ENCODE measurements around the gene YPEL3. TPM values are rescaled to one million over a fixed set of nuclear protein-coding genes. Genes with fewer than 3 reads are reported as not detected.

Gene YPEL3
- total and polyA plus RNA-seq, 2 experiments from 2014 or later, result 20.1 to 82.1 TPM

DNA sequence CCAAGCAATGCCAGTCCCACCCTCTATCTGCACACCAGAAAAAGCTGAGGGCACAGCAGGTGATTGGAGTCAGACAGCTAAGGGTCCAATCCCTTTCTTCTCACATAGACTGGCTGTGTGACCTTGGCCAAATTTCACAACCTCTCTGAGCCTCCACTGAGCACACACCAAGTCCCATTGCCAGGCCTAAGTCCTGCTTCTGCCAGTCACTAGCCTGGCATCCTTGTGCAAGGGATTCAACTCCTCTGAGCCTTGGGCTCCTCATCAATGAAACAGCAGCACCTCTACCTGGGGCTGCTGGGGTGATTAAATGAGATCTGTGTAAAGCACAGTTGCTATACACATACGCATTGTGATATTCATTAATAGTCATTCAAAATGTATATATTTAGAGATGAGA is 49.4 kb downstream of the YPEL3 start:
- Histone ChIP-seq H3K9me2 (replicated peaks; ENCODE audit: insufficient read depth) (no peaks in the 10 kb centered on the region), H4K20me1 (ENCODE audit: insufficient read depth, poor library complexity, severe bottlenecking) (no peaks in the 10 kb centered on the region), H3K4me3 (no peak overlapping the region), H3K36me3 (replicated peaks; ENCODE audit: insufficient read depth, low read depth) (no peaks in the 10 kb centered on the region), H3K27ac (no peak overlapping the region), H3K4me2 (no peak overlapping the region), H3K79me2 (no peaks in the 10 kb centered on the region), H3K4me1 (ENCODE audit: insufficient read depth) (no peaks in the 10 kb centered on the region), H3K27me3 (no peaks in the 10 kb centered on the region), H2AFZ (no peak overlapping the region), H3K9me3 (ENCODE audit: low read depth) (no peaks in the 10 kb centered on the region)
- no peak for DNase-seq (ENCODE audit: low spot score)
- 82% methylated on average over 1 of the region's 1 CpG for WGBS (ENCODE audit: low lambda C conversion rate, missing lambda C conversion rate)
- TF ChIP-seq CTCF (IDR thresholded peaks at IDR 0.05; ENCODE audit: poor library complexity) (no peak), EZH2 (IDR thresholded peaks at IDR 0.05; ENCODE audit: borderline replicate concordance) (no peak), EZH2phosphoT487 (IDR thresholded peaks at IDR 0.05; ENCODE audit: low read depth, severe bottlenecking, unreplicated experiment) (no peak)

DNA sequence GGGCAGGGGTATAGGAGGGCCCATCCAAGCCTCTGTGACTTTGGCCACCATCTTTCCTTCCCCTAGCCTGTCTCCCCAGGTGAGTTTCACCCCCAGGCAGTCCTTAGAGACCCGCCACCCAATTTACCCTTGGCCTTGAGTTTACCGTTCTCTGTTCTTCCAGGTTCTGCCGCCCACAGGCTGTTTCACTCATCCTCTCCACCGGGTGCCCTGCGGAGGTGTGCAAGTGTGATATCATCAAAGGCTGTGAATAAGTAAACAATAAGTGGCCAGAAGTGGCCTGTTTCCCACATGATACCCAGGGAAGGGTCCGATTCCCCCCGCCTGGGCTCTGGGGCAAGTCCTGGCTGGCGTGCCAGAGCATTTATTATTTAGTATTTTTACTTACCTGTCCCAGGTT is 49.8 kb downstream of the YPEL3 start:
- no peaks in the 10 kb centered on the region for H3K79me2 ChIP-seq
- WGBS (ENCODE audit: low lambda C conversion rate, missing lambda C conversion rate), result 63% methylated on average over 8 of the region's 8 CpGs
- TF ChIP-seq CTCF (IDR thresholded peaks at IDR 0.05; ENCODE audit: poor library complexity), result no peak
- no peak for TF ChIP-seq EZH2phosphoT487 (IDR thresholded peaks at IDR 0.05; ENCODE audit: low read depth, severe bottlenecking, unreplicated experiment)
- no peak for TF ChIP-seq EZH2 (IDR thresholded peaks at IDR 0.05; ENCODE audit: borderline replicate concordance)
- no peak overlapping the region for H3K27ac ChIP-seq
- H3K4me1 ChIP-seq (ENCODE audit: insufficient read depth), result no peaks in the 10 kb centered on the region
- H3K36me3 ChIP-seq (replicated peaks; ENCODE audit: insufficient read depth, low read depth), result no peaks in the 10 kb centered on the region
- H3K27me3 ChIP-seq, result no peaks in the 10 kb centered on the region
- no peaks in the 10 kb centered on the region for H3K9me2 ChIP-seq (replicated peaks; ENCODE audit: insufficient read depth)
- no peak overlapping the region for H2AFZ ChIP-seq
- H3K4me2 ChIP-seq, result no peak overlapping the region
- DNase-seq (ENCODE audit: low spot score), result no peak
- H3K4me3 ChIP-seq, result no peak overlapping the region
- no peaks in the 10 kb centered on the region for H3K9me3 ChIP-seq (ENCODE audit: low read depth)
- H4K20me1 ChIP-seq (ENCODE audit: insufficient read depth, poor library complexity, severe bottlenecking), result no peaks in the 10 kb centered on the region

Other genes with a start within 250 kb of the YPEL3 start
- gene CDIPT, start 233.0 kb downstream of the YPEL3 start, total RNA-seq, result 94.1 and 97.1 TPM in 2 replicates
- gene CDIPT, start 233.0 kb downstream of the YPEL3 start, polyA plus RNA-seq, result 143 and 147 TPM in 2 replicates
- 18.0 and 36.1 TPM in 2 replicates for gene SEZ6L2, start 196.7 kb downstream of the YPEL3 start, total RNA-seq
- 39.9 and 45.8 TPM in 2 replicates for gene SEZ6L2, start 196.7 kb downstream of the YPEL3 start, polyA plus RNA-seq
- 12.6 and 18.6 TPM in 2 replicates for gene ASPHD1, start 195.7 kb downstream of the YPEL3 start, total RNA-seq
- 35.5 and 40.0 TPM in 2 replicates for gene ASPHD1, start 195.7 kb downstream of the YPEL3 start, polyA plus RNA-seq
- 5.3 and 14.3 TPM in 2 replicates for gene KCTD13, start 170.0 kb downstream of the YPEL3 start, total RNA-seq
- 18.8 and 23.5 TPM in 2 replicates for gene KCTD13, start 170.0 kb downstream of the YPEL3 start, polyA plus RNA-seq
- 106 and 119 TPM in 2 replicates for gene TMEM219, start 134.1 kb downstream of the YPEL3 start, total RNA-seq
- 175 and 189 TPM in 2 replicates for gene TMEM219, start 134.1 kb downstream of the YPEL3 start, polyA plus RNA-seq
- 28.0 and 33.4 TPM in 2 replicates for gene TAOK2, start 122.3 kb downstream of the YPEL3 start, total RNA-seq
- 24.3 and 24.5 TPM in 2 replicates for gene TAOK2, start 122.3 kb downstream of the YPEL3 start, polyA plus RNA-seq
- gene HIRIP3, start 100.6 kb downstream of the YPEL3 start, total RNA-seq, result 10.6 and 12.4 TPM in 2 replicates
- 9.0 and 12.9 TPM in 2 replicates for gene HIRIP3, start 100.6 kb downstream of the YPEL3 start, polyA plus RNA-seq
- 61.2 and 99.9 TPM in 2 replicates for gene INO80E, start 100.0 kb downstream of the YPEL3 start, total RNA-seq
- 14.0 and 17.6 TPM in 2 replicates for gene INO80E, start 100.0 kb downstream of the YPEL3 start, polyA plus RNA-seq
- 6.8 and 6.9 TPM in 2 replicates for gene DOC2A, start 85.2 kb downstream of the YPEL3 start, total RNA-seq
- 11.4 and 13.0 TPM in 2 replicates for gene DOC2A, start 85.2 kb downstream of the YPEL3 start, polyA plus RNA-seq
- gene C16orf92, start 73.0 kb downstream of the YPEL3 start, total RNA-seq, result not detected in 2 replicates
- gene C16orf92, start 73.0 kb downstream of the YPEL3 start, polyA plus RNA-seq, result not detected in 2 replicates
- not detected in 2 replicates for gene TLCD3B, start 64.9 kb downstream of the YPEL3 start, total RNA-seq
- gene TLCD3B, start 64.9 kb downstream of the YPEL3 start, polyA plus RNA-seq, result not detected in 2 replicates
- gene ALDOA, start 30.5 kb downstream of the YPEL3 start, total RNA-seq, result 392 and 397 TPM in 2 replicates
- 882 and 924 TPM in 2 replicates for gene ALDOA, start 30.5 kb downstream of the YPEL3 start, polyA plus RNA-seq
- 107 and 123 TPM in 2 replicates for gene PPP4C, start 20.2 kb downstream of the YPEL3 start, total RNA-seq
- gene PPP4C, start 20.2 kb downstream of the YPEL3 start, polyA plus RNA-seq, result 212 and 236 TPM in 2 replicates
- gene TBX6, start 4.3 kb downstream of the YPEL3 start, total RNA-seq, result 0.56 and 0.60 TPM in 2 replicates
- gene TBX6, start 4.3 kb downstream of the YPEL3 start, polyA plus RNA-seq, result 0.10 and 0.19 TPM in 2 replicates
- 0.67 TPM in 1 of 2 replicates, not detected in the other for gene GDPD3, start 17.3 kb upstream of the YPEL3 start, total RNA-seq
- 5.4 and 11.2 TPM in 2 replicates for gene GDPD3, start 17.3 kb upstream of the YPEL3 start, polyA plus RNA-seq
- gene MAPK3, start 27.0 kb upstream of the YPEL3 start, total RNA-seq, result 34.6 and 57.6 TPM in 2 replicates
- gene MAPK3, start 27.0 kb upstream of the YPEL3 start, polyA plus RNA-seq, result 31.3 and 38.1 TPM in 2 replicates
- 2.4 and 3.2 TPM in 2 replicates for gene CORO1A, start 87.4 kb upstream of the YPEL3 start, total RNA-seq
- 1.7 and 3.4 TPM in 2 replicates for gene CORO1A, start 87.4 kb upstream of the YPEL3 start, polyA plus RNA-seq
- gene BOLA2B, start 97.5 kb upstream of the YPEL3 start, total RNA-seq, result 211 and 237 TPM in 2 replicates
- 124 and 132 TPM in 2 replicates for gene BOLA2B, start 97.5 kb upstream of the YPEL3 start, polyA plus RNA-seq
- gene SLX1A, start 97.7 kb upstream of the YPEL3 start, total RNA-seq, result 22.1 and 25.1 TPM in 2 replicates
- 111 and 125 TPM in 2 replicates for gene SLX1A, start 97.7 kb upstream of the YPEL3 start, polyA plus RNA-seq
- 8.1 and 17.8 TPM in 2 replicates for gene SULT1A3, start 103.0 kb upstream of the YPEL3 start, total RNA-seq
- gene SULT1A3, start 103.0 kb upstream of the YPEL3 start, polyA plus RNA-seq, result 23.1 and 32.3 TPM in 2 replicates
- 2.4 and 3.5 TPM in 2 replicates for gene NPIPB13, start 152.3 kb upstream of the YPEL3 start, total RNA-seq
- gene NPIPB13, start 152.3 kb upstream of the YPEL3 start, polyA plus RNA-seq, result 1.9 and 4.8 TPM in 2 replicates

All from hepatocyte (in vitro differentiated cells).